ENCODE measurements around the gene CLMN.
"Not testable (repeated sequence)": the region's sequence is repeated elsewhere in the genome, so short reads cannot be mapped to it uniquely, and the experiment has no call there.

The CLMN gene

DNA sequence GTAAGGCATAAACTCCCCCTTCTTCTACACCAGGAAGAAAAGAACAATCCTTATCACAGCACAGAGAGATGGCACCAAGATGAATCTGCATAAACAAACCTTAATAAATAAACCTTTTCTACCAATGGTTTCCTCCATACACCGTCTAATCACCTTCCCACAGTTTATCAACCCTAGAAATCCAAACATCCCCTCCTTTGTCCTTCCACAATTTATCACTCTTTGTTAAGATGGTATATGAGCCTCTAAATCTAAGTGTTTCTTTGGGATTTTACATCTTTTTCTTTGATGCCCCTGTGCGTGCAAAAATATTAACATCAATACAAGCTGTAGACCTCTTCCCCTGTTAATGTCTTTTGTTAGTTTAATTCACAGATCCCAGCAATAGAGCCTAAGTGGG is 174.9 kb downstream of the CLMN start:
- no peak for DNase-seq (ENCODE audit: insufficient read length, low spot score)
- no peak for FAIRE-seq

DNA sequence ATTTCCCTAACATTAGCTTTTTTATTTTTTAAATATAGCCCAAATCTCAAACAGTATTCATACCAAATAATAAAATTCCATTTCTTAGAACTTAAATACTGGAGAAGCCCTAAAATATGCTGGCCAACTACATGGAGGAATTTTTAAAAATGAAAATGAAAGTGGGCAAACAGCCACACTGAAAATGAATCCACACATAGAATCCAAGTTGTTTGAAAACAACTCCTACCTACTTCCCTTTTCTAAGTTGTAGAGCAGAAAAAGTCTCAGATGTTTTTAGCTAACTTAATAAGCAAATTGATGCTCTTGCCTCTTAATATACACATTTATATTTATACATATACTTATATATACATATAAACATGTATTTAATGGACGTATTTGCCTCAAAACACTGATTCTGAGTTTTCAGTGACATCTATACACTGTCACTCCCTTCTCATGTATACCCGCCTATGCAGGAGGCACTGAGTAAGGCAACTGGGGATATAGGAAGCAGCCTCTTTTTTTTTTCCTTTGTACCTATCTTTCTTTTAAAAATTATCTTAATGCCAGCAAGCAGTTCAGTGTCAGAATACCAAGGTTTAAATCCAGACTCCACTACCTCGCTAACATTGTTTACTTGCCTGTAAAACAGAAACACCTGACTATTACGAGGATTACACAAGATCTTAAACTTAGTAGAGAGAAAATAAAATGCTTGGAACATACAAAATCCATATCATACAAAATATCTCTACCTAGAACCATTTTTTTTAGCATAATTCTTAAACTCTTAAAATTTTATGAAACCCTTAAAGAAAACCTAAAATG is 175.7 kb downstream of the CLMN start:
- DNase-seq (ENCODE audit: insufficient read length, low spot score), result no peak
- FAIRE-seq, result no peak

- FAIRE-seq (no peak), DNase-seq (ENCODE audit: insufficient read length, low spot score) (no peak)
These were observed 177.5 kb downstream of the CLMN start for GRCh38 chr14:95142208-95142607.

DNA sequence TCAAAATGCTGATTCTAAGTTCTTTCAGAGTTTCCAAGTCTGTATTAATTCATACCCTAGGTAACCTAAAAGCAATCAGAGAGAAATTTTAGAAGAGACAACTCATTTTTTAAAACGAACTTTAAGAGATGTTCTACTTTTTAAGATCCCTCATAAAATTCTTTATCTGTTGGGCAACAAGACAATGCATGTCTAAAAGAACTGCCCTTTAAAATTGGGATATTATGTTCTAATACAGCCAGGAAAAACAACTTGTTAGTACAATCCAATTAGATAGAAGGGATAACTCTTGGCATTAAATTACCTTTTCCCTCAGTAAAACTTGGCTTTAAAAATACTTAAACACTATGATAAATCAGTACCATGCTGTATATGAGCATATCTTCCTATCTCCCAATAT is 178.0 kb downstream of the CLMN start:
- no peak for FAIRE-seq
- DNase-seq (ENCODE audit: insufficient read length, low spot score), result no peak

DNA sequence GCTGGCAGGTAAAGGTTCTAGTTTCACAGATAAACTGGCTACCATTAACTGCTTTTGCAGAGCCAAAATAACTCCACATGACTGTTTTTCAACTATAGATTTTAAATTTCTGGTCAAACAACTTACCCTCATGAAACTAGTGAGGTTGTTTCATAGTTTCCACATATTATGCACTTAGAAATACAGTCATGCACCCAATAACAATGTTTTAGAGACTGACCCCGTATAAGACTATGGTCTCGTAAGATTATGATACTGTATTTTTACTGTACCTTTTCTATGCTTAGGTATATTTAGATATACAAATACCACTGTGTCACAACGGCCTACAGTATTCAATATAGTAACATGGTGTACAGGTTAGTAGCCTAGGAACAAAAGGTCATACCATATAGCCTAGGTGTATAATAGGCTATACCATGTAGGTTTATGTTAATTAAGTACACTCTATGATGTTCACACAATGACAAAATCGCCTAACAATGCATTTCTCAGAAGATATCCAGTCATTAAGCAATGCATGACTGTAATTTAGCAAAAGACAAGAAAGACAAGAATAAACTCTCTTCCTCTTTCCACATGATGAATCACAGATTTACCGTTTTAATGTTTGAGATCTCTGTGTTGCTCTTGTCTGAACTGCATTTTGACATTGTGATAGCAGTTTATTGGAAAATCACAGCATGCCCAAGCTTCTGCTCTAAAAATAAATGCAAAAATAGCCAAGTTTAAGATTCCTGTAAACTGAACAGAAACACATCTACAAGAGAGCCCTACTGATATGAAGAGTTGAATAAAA is 179.4 kb downstream of the CLMN start:
- DNase-seq (ENCODE audit: insufficient read length, low spot score) (no peak), FAIRE-seq (no peak)

DNA sequence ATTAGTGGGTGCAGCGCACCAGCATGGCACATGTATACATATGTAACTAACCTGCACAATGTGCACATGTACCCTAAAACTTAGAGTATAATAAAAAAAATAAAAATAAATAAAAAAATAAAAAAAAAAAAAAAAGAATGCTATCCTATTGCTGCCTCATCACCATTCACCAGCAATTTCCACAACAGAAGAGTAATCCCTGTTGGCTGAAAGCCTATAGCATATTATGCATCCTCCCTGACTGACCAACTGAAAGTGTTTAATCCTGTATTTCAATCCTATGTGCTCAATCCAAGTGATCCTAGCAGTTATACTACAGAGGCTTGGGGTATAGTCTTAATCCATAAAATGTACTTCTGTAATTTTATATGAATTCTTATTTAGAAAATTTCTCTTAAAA is 180.8 kb downstream of the CLMN start:
- no peak for FAIRE-seq
- DNase-seq (ENCODE audit: insufficient read length, low spot score), result no peak

- not testable (repeated sequence) for FAIRE-seq; DNase-seq (ENCODE audit: insufficient read length, low spot score)
These were observed 181.3 kb downstream of the CLMN start for GRCh38 chr14:95138455-95138854.

- FAIRE-seq, result no peak
- DNase-seq (ENCODE audit: insufficient read length, low spot score), result no peak
These were observed 181.9 kb downstream of the CLMN start for GRCh38 chr14:95137804-95138167.

- FAIRE-seq, result no peak
These were observed 182.4 kb downstream of the CLMN start for GRCh38 chr14:95137164-95137803.

GRCh38 chr14:95136631-95137030 is 183.1 kb downstream of the CLMN start:
- DNase-seq (ENCODE audit: insufficient read length, low spot score) (no peak), FAIRE-seq (no peak)

More at GRCh38 chr14:95137164-95137803, 182.4 kb downstream of the CLMN start:
- DNase-seq (ENCODE audit: insufficient read length, low spot score), result no peak

DNA sequence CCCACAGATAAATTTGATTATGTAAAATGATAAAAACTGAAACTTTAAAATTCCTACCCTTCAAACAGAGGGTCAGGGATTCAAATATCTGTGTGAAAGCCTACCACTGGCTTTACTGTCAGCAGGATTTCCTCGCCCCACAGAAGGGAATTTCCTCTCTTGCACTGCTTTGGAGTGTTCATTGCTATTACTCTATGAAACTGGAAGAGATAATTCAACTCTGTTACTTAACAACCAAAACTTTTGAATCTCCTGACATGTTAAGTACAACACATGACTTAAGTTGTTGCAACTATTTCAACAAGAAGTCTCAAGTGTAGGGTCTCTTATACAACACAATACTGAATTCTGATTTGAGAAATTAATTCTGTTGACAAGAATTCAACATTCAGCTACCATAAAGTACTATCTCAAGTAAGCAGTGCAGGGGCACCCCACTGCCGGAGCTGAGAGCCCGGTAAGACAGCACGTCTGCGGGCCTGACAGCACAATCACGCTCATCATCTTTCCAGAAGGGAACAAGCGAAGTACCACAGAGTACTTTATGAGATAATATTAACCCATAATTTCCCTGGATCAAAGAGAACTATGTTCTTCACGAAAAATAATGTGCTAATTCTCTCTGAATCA is 185.3 kb downstream of the CLMN start:
- DNase-seq (ENCODE audit: insufficient read length, low spot score), result no peak
- no peak for FAIRE-seq

DNA sequence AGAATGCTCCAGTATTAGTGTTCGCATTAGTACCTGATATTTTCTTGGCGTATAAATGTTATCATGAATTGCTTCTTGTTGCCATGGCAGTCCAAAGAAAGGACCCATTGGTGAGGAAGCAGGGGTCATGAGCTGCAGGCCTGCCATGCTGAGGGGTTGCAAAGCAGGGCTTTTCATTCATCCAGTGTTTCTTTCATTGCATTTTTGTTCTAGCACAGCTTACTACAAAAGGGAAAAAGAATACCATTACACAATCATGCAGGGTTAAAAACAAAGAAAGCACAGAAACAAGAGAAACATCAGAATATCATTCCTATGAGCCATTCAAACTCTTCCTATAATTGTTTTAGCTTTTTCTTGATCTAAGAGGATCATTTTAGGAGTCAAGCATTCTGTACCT is 186.4 kb downstream of the CLMN start:
- FAIRE-seq (no peak), DNase-seq (ENCODE audit: insufficient read length, low spot score) (no peak)

DNA sequence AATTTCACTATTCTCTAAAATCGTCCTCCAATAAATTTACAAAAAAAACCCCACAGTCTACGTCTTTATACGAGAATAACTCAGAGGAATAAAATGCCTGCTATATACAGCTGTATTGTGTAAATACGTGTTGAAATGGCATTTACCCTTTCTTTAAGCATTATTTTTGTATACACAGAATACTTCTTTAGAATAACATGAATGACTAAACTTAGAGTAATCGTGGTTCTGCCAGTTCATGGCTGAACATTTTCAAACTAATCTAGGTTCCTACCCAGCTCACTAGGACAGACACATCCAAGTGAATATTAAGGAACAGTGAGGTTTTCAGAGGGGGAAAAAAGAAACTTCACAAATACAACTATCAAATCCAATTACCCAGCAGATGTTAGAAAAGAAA is 186.9 kb downstream of the CLMN start:
- FAIRE-seq (no peak), DNase-seq (ENCODE audit: insufficient read length, low spot score) (no peak)

Measured in HTR-8/SVneo (cell line).